ENCODE measurements around the gene GRIK3.

GRIK3 gene

DNA sequence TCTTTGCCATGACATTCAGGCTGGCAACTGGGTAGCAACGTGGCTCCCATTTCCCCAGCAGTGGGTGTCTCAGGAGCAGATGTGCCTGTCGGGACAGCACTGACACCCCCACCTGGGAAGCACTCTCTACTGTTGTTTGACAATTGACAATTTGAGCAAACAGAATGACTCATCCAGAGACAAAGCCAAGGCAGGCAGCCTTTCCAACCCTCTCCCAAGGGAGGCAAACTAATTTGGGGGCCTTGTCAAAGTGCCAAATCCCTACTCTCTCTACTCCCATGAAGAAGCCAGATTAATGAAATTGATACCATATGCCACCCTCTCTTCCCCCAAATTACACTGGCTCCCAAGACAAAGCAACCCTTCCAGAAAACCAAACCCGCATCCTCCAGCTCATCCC lies 65.6 kb downstream of the GRIK3 start:
- no peaks in the 10 kb centered on the region for H3K9me3 Mint-ChIP-seq
- H3K4me3 Mint-ChIP-seq, result no peak overlapping the region
- intact Hi-C loops (cut with micrococcal nuclease), result no loop called here
- H3K36me3 Mint-ChIP-seq (ENCODE audit: low read depth), result no peaks in the 10 kb centered on the region
- H3K27ac Mint-ChIP-seq, result no peak overlapping the region
- no peaks in the 10 kb centered on the region for H3K27me3 Mint-ChIP-seq
- H3K4me1 Mint-ChIP-seq (ENCODE audit: low read depth), result no peaks in the 10 kb centered on the region

- Mint-ChIP-seq H3K36me3 (ENCODE audit: low read depth) (no peaks in the 10 kb centered on the region), H3K4me1 (ENCODE audit: low read depth) (no peaks in the 10 kb centered on the region), H3K27ac (no peak overlapping the region), H3K9me3 (no peaks in the 10 kb centered on the region), H3K27me3 (no peaks in the 10 kb centered on the region), H3K4me3 (no peak overlapping the region)
- intact Hi-C loops (cut with micrococcal nuclease), result no loop called here
Measured at GRCh38 chr1:36966242-36966641, 68.1 kb downstream of the GRIK3 start.

GRCh38 chr1:36965275-36966159 lies 68.8 kb downstream of the GRIK3 start:
- Mint-ChIP-seq H3K4me3 (no peak overlapping the region), H3K36me3 (ENCODE audit: low read depth) (no peaks in the 10 kb centered on the region), H3K9me3 (no peaks in the 10 kb centered on the region), H3K27ac (no peak overlapping the region), H3K4me1 (ENCODE audit: low read depth) (no peaks in the 10 kb centered on the region), H3K27me3 (no peaks in the 10 kb centered on the region)
- intact Hi-C loops (cut with micrococcal nuclease), result no loop called here

GRCh38 chr1:36964830-36965229 lies 69.5 kb downstream of the GRIK3 start:
- Mint-ChIP-seq H3K4me3 (no peak overlapping the region), H3K9me3 (no peaks in the 10 kb centered on the region), H3K27me3 (no peaks in the 10 kb centered on the region), H3K27ac (no peak overlapping the region), H3K36me3 (ENCODE audit: low read depth) (no peaks in the 10 kb centered on the region), H3K4me1 (ENCODE audit: low read depth) (no peaks in the 10 kb centered on the region)
- intact Hi-C loops (cut with micrococcal nuclease), result no loop called here

- H3K27ac Mint-ChIP-seq, result no peak overlapping the region
- no peak overlapping the region for H3K4me3 Mint-ChIP-seq
- no peaks in the 10 kb centered on the region for H3K36me3 Mint-ChIP-seq (ENCODE audit: low read depth)
- intact Hi-C loops (cut with micrococcal nuclease), result no loop called here
- H3K9me3 Mint-ChIP-seq, result no peaks in the 10 kb centered on the region
- no peaks in the 10 kb centered on the region for H3K27me3 Mint-ChIP-seq
- H3K4me1 Mint-ChIP-seq (ENCODE audit: low read depth), result no peaks in the 10 kb centered on the region
Measured at GRCh38 chr1:36963006-36963405, 71.3 kb downstream of the GRIK3 start.

DNA sequence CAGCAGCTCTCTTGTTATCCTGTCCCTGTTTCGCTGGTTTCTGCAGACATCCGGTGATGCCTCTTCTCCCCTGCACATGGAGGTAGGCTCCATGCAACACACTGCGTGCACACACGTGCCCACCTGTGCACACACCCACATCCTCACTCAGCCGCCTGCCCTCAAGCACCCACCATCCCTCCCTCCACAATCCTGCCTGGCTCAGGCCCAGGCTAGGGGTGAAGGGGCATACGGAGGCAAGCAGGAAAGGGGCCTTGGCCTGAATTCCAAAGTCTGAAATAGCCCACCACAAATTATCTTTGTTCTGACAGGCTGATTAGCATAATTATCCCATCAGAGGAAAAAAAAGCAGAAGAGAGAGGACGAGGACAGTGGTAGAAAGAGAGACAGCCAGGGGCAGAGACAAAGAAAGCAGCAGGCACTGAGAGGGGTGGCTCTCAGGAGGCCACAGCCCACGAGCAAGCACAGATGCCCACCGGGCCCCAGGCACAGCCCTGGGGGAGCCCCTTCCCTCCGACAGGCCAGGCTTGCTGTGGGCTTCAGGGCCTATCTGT lies 73.2 kb downstream of the GRIK3 start:
- H3K36me3 Mint-ChIP-seq (ENCODE audit: low read depth), result no peaks in the 10 kb centered on the region

GRCh38 chr1:36956570-36956969 lies 77.7 kb downstream of the GRIK3 start:
- Mint-ChIP-seq H3K36me3 (ENCODE audit: low read depth) (no peaks in the 10 kb centered on the region), H3K4me1 (ENCODE audit: low read depth) (no peaks in the 10 kb centered on the region)
- intact Hi-C loops (cut with micrococcal nuclease), result no loop called here

More for the DNA sequence above, 73.2 kb downstream of the GRIK3 start:
- Mint-ChIP-seq H3K4me1 (ENCODE audit: low read depth) (no peaks in the 10 kb centered on the region), H3K9me3 (no peaks in the 10 kb centered on the region), H3K27me3 (no peaks in the 10 kb centered on the region), H3K4me3 (no peak overlapping the region), H3K27ac (no peak overlapping the region)
- intact Hi-C loops (cut with micrococcal nuclease), result no loop called here

GRCh38 chr1:36955016-36955415 lies 79.3 kb downstream of the GRIK3 start:
- H3K27ac Mint-ChIP-seq, result no peak overlapping the region
- intact Hi-C loops (cut with micrococcal nuclease), result no loop called here
- no peaks in the 10 kb centered on the region for H3K4me1 Mint-ChIP-seq (ENCODE audit: low read depth)
- no peaks in the 10 kb centered on the region for H3K9me3 Mint-ChIP-seq
- H3K4me3 Mint-ChIP-seq, result no peak overlapping the region
- no peaks in the 10 kb centered on the region for H3K36me3 Mint-ChIP-seq (ENCODE audit: low read depth)
- H3K27me3 Mint-ChIP-seq, result no peaks in the 10 kb centered on the region

More at GRCh38 chr1:36956570-36956969, 77.7 kb downstream of the GRIK3 start:
- H3K27ac Mint-ChIP-seq, result no peak overlapping the region
- no peak overlapping the region for H3K4me3 Mint-ChIP-seq
- H3K27me3 Mint-ChIP-seq, result no peaks in the 10 kb centered on the region
- no peaks in the 10 kb centered on the region for H3K9me3 Mint-ChIP-seq

DNA sequence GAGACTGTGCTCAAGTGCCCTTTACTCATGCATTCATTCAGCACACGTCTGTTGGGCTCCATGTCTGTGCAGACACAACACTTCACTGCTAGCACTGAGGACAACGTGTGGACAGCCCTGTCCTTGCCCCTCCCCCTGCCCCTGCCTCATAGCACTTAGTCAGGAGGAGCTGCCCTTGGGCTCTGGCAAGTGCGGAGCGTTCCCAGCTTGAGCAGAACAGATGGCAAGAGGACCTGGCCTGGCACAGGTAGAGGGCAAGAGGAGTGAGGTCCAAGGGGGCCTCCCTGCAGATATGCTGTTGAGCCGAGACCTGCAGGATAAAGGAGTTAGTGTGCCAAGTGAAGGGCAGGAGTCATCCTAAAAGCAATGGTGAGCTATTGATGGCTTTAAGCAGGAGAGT lies 81.3 kb downstream of the GRIK3 start:
- Mint-ChIP-seq H3K4me3 (no peak overlapping the region), H3K27ac (no peak overlapping the region), H3K4me1 (ENCODE audit: low read depth) (no peaks in the 10 kb centered on the region), H3K27me3 (no peaks in the 10 kb centered on the region), H3K36me3 (ENCODE audit: low read depth) (no peaks in the 10 kb centered on the region), H3K9me3 (no peaks in the 10 kb centered on the region)
- intact Hi-C loops (cut with micrococcal nuclease), result no loop called here

DNA sequence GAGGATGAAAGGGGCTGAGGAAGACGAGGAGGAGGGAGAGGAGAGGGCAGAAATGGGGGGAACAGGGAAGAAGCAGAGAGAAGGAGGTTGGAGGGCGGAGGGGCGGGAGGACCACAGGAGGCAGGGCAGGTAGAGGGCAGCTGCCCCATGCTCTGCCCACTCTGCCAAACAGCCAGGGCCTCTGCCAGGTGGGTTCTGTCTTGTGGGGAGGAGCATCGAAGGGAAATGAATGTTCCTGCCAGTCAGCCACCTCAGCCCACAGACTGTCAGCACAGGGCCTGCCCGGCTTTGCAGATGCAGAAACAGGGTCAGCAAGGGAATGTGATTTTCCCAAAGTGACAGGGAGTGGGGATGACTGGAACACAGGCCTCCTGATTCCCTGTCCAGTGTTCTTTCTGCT lies 82.6 kb downstream of the GRIK3 start:
- no peak overlapping the region for H3K4me3 Mint-ChIP-seq
- no peaks in the 10 kb centered on the region for H3K4me1 Mint-ChIP-seq (ENCODE audit: low read depth)
- no peaks in the 10 kb centered on the region for H3K36me3 Mint-ChIP-seq (ENCODE audit: low read depth)
- H3K27ac Mint-ChIP-seq, result no peak overlapping the region
- intact Hi-C loops (cut with micrococcal nuclease), result no loop called here
- H3K27me3 Mint-ChIP-seq, result peaks cover 3% of the 10 kb centered on the region
- H3K9me3 Mint-ChIP-seq, result no peaks in the 10 kb centered on the region

GRCh38 chr1:36951292-36951750 lies 83.0 kb downstream of the GRIK3 start:
- intact Hi-C loops (cut with micrococcal nuclease), result no loop called here
- Mint-ChIP-seq H3K4me1 (ENCODE audit: low read depth) (no peaks in the 10 kb centered on the region), H3K9me3 (no peaks in the 10 kb centered on the region), H3K27ac (no peak overlapping the region), H3K27me3 (peaks cover 3% of the 10 kb centered on the region), H3K36me3 (ENCODE audit: low read depth) (no peaks in the 10 kb centered on the region), H3K4me3 (no peak overlapping the region)

GRCh38 chr1:36950604-36951291 lies 83.6 kb downstream of the GRIK3 start:
- no peak overlapping the region for H3K27ac Mint-ChIP-seq
- intact Hi-C loops (cut with micrococcal nuclease), result no loop called here
- no peak overlapping the region for H3K4me3 Mint-ChIP-seq
- no peaks in the 10 kb centered on the region for H3K36me3 Mint-ChIP-seq (ENCODE audit: low read depth)
- H3K9me3 Mint-ChIP-seq, result no peaks in the 10 kb centered on the region
- H3K4me1 Mint-ChIP-seq (ENCODE audit: low read depth), result no peaks in the 10 kb centered on the region
- H3K27me3 Mint-ChIP-seq, result peaks cover 3% of the 10 kb centered on the region

DNA sequence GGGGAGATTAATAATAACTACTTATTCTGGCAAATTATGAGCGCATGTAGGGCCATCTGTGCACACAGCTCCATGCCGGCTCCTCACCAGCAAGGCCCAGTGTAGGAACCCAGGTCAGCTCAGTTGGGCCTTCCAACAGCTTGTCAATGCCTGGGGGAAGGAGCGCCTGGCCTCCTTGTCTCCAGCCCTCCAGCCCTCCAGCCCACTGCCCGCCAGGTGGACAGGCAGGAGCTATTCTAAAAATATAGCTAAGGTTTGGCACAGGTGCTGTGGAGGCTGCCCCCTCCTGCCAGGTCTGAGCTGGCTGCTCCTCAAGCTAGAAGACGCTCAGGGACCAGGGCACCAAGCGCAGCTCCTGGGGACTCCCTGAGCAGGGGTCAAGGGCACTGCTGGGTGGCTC lies 85.7 kb downstream of the GRIK3 start:
- H3K27ac Mint-ChIP-seq, result no peak overlapping the region
- no peaks in the 10 kb centered on the region for H3K36me3 Mint-ChIP-seq (ENCODE audit: low read depth)
- no peaks in the 10 kb centered on the region for H3K9me3 Mint-ChIP-seq
- intact Hi-C loops (cut with micrococcal nuclease), result no loop called here
- H3K4me1 Mint-ChIP-seq (ENCODE audit: low read depth), result no peaks in the 10 kb centered on the region
- H3K27me3 Mint-ChIP-seq, result peaks cover 3% of the 10 kb centered on the region
- no peak overlapping the region for H3K4me3 Mint-ChIP-seq

GRCh38 chr1:36948147-36948546 lies 86.2 kb downstream of the GRIK3 start:
- H3K4me3 Mint-ChIP-seq, result no peak overlapping the region
- no peaks in the 10 kb centered on the region for H3K9me3 Mint-ChIP-seq
- H3K27ac Mint-ChIP-seq, result no peak overlapping the region
- no peaks in the 10 kb centered on the region for H3K36me3 Mint-ChIP-seq (ENCODE audit: low read depth)
- H3K4me1 Mint-ChIP-seq (ENCODE audit: low read depth), result no peaks in the 10 kb centered on the region
- intact Hi-C loops (cut with micrococcal nuclease), result no loop called here
- H3K27me3 Mint-ChIP-seq, result peaks cover 3% of the 10 kb centered on the region
